ENCODE results near the gene GLUD2.

DNA sequence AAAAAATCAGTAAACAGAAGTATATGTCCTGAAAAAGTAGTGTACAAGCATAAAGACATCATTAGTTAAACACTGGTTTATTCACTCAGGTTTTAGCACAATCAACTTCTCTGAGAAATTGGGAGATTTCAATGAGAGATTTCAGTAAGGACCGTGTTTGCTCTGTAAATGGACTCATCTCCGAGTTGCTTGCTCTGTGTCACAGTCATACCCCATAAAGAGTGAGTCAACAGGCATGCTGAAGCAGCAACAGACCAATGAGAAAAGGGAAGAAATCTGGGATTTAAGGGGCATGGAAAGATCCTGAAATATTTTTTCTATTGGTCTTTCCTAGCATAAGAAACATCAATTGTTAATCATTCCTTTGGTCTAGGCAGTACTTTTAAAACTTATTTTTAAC, 4.7 kb downstream of the GLUD2 start:
- no peak for TF ChIP-seq CTCF (IDR thresholded peaks at IDR 0.05)
- no peak for TF ChIP-seq TAF1 (IDR thresholded peaks at IDR 0.05; ENCODE audit: borderline replicate concordance, low read depth, low read length)
- TF ChIP-seq SMC3 (IDR thresholded peaks at IDR 0.05; ENCODE audit: low read depth, low read length) = no peak
- TF ChIP-seq RCOR1 (IDR thresholded peaks at IDR 0.05; ENCODE audit: low read length) = no peak
- no peak for TF ChIP-seq SIN3A (IDR thresholded peaks at IDR 0.05; ENCODE audit: borderline replicate concordance, low read depth, low read length)
- TF ChIP-seq ZBTB33 (IDR thresholded peaks at IDR 0.05; ENCODE audit: borderline replicate concordance, low read depth) = no peak

Measured in SK-N-SH (cell line).